DMS 273 treated with DMSO at 0.1 percent for 48 hours (cell line): Measurements from ENCODE around the gene CHST2.

Experiments used
- DNase-seq: peaks from one replicate; lab custom pipeline; 2025; lab: John Stamatoyannopoulos, UW

Gene CHST2

DNA sequence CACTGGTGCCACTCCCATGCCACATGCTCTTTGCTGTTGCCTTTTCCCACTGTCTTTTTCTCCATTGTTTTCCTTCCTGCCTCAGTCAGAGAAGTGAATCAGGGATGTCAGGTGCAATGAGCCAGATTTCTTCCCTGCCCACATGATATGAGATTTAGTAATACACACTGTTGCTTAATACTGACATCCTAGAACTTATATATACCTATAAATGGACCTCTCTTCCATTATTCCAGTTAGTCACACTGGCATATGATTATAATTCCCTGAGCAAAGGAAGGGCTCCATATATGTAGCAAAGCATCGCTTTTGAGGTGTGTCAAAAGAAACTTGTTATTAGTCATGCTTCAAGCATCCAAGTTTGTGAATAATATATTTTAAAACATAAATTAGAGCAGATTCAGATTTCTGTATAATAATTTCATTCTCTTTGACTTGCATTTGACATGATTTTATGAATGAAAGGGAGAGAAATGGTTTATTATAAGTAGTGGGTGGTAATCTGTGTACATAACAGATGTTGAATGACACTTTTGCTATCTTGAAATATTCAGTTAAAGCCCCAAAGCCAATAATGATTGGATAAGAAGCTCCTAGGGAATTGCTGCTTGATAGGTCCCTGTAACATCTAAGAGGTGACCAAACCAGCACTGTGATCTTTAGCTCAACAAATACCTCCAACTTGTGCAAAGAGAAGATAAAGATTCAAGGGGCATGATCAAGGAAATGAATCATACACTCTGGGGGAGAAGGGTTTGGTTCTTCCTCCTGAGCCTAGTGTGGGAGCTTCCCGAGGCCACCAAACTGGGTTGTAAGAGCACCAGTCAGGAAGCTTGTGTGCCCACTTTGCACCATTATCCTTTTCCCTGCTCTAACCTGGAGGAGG is 48.6 kb downstream of the CHST2 start:
- DNase-seq: no peak

- no peak for DNase-seq
Measured at GRCh38 chr3:143168855-143169192, 49.3 kb downstream of the CHST2 start.

- DNase-seq: no peak
Measured at GRCh38 chr3:143170074-143170473, 50.5 kb downstream of the CHST2 start.

- DNase-seq: no peak
Measured at GRCh38 chr3:143170676-143171075, 51.1 kb downstream of the CHST2 start.

DNA sequence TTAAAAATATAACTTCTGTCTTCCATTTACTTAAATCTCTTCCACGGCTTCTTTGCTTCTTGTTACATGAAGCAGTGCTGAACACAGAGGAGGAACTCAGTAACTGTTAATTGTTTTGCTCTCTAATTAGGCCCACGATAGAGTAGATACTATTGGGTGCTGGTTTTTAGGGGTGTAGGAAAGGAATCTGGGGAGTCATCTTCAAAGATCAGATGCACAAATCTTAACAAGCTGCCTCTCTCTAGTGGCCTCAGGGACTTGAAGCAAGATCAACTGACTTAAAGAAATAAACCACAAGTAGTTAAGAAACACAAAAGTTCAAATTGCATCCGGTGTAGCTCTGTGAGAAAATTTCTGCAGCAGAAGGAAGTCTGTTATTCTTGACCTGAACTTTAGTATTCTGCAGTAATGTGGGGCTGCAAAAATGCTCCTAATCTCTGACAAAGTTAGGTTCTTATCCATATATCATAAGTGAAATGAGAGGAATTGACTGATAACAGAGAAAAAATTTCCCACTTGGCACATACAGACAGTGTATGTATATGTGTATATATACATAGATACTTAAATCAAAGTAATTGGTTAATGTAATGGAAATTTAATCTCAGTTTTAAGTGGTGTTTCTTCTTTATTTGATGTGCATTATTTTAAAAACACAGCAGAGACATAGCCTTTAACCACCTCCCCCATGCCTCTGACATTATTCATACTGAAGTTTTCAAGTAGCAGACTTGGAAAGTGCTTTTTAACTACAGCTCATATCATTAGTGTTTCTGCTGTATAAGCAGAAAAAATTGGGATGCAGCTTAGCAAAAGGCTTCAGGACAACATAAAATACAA is 51.8 kb downstream of the CHST2 start:
- DNase-seq: no peak

- no peak for DNase-seq
Measured at GRCh38 chr3:143172062-143172794, 52.7 kb downstream of the CHST2 start.

GRCh38 chr3:143172795-143173145 is 53.2 kb downstream of the CHST2 start:
- no peak for DNase-seq

DNA sequence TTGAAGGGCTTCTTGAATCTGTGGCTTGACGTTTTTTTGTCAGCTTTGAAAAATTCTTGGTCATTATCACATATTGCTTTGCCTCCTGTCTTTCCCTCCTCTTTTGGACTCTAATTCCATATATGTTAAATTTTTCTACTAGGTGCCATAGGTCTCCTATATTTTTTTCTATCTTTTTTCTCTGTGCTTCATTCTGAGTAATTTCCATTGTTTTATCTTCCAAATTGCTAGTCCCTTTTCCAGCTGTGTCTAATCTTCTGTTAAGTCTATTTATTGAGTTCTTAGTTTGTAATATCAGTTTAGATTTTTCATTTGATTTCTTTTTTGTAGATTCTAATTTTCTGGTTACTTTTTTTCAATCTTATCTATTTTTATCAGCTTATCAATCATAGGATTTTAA is 53.7 kb downstream of the CHST2 start:
- DNase-seq: no peak
